Activated naive CD8-positive, alpha-beta T cell treated with anti-CD3 and anti-CD28 coated beads, Interleukin-2, amount 50 U/mL, for 16 hours (primary cell): ENCODE measurements around the gene KRT14.
"Not testable (repeated sequence)": the region's sequence is repeated elsewhere in the genome, so short reads cannot be mapped to it uniquely, and the experiment has no call there.

ENCODE experiments used
- DNase-seq: peaks from one replicate; pipeline ENCODE4 v3.0.0-alpha.2; 2020; ENCODE audit warnings: low read depth, low spot score

The KRT14 gene

DNA sequence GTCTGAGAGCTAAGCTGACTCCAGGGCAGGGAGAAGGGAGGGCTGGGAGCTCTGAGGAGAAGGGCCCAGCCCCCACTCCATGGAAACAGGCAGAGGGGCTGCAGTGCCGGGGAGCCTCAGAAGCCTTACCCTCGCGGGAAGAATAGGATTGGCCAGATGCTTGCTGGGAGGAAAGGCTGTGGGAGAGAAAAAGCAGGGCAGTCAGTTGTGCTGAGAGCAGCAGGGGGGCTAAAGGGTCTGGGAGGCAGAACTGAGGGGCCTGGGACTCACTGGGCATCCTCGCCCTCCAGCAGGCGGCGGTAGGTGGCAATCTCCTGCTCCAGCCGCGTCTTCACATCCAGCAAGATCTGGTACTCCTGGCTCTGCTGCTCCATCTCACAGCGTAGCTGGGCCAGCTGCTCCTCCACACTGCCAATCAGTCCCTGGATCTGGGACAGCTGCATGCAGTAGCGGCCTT is 23.4 kb upstream of the KRT14 start:
- not testable (repeated sequence) for DNase-seq

DNA sequence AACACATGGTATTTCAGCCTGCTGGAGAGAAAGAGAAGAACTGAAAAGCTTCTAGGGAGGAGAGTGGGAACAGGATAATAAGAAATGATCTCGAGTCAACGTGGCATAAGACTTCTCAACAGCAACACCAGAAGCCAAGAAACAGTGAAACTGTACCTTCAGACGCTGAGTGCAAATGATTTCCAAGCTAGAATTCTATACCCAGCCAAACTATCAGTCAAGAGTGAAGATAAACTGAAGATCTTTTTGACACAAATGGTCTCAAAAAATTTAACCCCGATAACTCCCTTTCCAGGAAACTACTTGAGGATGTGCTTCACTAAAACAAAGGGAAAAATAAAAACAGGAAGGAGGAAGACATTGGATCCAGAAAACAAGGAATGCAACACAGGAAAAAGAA is 20.2 kb upstream of the KRT14 start:
- DNase-seq: not testable (repeated sequence)

DNA sequence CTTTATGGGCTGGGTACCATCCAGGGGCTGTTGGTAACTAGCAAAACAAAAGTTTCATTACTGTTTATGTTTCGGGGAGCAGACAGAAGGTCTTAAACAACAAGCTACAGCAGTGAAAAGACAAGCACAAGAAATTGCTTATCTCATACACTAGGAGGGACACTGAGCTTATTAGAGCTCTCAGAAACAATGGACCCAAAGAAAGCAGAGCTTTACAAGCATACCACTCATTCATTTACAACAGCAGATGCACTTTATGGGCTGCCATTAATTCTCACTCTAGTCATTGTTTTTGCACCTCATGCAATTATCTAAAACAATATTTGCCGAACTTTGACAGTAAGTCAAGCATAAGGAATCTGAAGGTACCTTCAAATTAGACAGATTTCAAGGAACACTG is 15.8 kb upstream of the KRT14 start:
- no peak for DNase-seq

DNA sequence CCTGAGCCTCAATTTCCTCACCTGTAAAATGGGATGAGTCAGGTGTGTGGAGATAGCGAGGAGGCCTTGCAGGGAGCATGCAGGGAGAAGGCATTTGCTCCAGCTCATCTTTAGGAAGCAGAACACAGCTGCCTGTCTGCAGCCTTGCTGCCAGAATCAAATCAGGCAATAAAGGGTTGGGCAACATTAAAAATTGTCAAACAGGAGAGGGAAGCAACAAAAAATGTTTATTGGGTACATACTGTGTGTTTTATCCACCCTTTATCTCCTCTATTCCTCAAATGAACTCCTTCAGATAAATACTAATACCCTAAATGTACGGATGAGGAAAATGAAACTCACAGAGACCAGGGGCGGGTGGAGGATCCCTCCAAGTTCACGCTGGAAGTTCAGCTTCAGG is 13.6 kb upstream of the KRT14 start:
- no peak for DNase-seq

DNA sequence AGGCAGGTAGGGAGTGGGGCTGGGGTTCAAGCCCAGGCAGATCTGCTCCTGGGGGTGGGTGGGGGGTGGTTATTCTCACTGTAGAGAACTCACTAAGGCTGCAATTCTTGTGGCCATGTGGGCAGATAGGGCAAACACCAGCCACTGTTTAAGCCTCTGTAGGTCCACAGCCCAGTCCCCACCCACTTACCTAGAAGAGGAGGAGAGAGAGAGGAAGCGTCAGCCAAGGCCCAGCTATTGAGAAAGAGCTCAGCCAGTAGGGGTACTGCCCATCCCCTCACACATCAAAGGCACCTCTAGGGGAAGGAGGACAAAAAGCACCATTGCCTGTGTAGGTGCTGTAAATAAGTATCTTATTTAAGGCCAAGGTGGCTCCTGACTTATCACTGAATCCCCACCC is 13.0 kb upstream of the KRT14 start:
- no peak for DNase-seq

DNA sequence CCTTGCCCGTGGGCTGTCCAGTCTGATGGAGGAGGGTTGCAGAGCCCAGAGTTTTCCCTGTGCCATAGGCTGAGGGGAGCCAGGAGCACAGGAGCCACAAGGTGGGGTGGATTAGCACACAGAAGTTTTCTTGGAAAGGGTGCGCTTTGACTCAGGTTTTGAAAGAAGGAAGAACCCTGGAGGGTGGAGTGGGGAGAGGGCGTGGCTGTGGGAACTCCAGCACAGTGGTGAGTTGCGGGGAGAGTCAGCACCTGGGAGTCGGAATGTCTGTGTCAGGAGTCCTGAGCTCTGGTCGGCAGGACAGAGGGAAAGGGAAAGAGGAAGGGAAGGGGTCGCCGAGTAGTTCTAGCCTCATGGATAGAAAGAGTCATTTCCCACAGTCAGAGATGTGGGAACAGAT is 8.9 kb upstream of the KRT14 start:
- no peak for DNase-seq

DNA sequence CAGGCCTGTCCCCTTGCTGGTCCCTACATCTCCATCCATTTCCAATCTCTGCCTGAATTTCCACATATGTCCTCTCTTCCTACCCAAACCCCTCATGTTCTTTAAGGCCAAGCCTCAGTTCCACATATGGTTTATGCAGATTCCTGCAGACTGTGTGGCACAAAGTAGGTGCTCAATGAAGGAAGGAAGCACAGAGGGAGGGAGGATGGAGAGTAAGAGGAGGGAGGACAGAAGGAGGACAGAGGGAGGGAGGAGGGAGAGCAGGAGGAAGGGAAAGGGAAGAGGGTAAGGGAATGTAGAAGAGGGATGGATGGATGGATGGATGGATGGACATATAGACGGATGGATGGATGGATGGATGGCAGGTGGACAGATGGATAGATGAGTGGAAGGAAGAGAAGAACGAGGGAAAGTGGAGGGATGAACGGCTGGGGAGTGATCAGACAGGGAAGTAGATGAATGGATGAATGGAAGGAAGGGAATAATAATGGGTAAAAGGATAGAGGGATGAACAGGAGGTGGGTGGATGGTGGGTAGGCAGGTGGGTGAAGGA is 7.7 kb upstream of the KRT14 start:
- DNase-seq: no peak

DNA sequence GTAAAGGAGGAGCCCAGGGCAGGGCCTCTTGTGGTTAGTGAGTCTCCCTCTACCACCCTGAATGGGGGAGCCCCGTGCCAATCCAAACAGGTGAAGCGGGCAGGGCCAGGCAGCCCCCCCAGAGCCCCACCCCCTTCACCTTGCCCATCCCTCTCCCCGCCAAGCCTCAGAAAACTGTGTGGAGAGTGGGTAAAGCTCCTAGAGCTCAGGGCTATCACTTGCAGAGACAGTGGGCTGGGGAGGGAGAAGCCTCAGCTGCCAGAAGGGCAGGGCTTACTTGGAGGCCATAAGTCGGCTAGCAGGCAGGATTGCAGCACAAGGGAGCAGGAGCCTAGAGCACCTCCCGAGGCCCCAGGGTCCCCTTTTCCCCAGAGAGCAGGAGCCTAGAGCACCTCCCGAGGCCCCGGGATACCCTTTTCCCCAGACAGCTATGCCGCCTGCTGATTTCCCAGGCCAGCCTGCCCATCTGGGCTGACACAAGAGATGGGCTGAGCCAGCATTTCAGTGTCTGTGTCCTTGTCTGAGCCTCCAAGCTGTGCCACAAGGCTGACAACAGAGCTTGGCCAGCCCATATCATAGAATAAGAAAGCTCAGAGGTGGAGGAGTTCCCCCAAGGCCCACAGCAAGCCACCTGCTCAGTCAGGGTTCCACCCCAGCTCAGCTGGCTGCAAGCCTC is 6.7 kb upstream of the KRT14 start:
- no peak for DNase-seq

DNA sequence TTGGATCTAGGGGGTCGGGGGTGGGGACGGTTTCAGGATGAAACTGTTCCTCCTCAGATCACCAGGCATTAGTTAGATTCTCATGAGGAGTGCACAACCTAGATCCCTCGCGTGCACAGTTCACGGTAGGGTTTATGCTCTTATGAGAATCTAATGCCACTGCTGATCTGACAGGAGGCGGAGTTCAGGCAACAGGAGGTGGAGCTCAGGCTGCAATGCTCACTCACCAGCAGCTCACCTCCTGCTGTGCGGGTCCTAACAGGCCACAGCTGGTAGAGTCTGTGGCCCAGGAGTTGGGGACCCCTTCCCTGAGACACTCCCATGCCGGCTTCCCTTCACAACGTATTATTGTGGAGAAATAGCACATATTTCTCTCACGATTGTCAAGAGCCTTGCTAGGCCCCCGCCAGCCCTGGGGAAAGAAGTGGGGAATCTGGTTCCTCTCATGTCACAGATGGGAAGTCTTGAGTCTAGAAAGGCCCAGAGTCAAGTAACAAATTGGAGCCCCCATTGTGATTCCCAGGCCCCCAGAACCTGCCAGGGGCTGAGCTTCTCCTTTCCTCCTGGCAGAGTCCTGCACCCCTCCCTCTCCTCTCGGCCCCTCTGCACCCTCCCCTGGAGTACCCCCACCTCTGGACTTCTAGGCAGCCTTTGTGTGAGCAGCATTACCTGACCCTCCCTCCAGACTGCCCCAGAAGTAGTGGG is 6.1 kb upstream of the KRT14 start:
- DNase-seq: no peak

DNA sequence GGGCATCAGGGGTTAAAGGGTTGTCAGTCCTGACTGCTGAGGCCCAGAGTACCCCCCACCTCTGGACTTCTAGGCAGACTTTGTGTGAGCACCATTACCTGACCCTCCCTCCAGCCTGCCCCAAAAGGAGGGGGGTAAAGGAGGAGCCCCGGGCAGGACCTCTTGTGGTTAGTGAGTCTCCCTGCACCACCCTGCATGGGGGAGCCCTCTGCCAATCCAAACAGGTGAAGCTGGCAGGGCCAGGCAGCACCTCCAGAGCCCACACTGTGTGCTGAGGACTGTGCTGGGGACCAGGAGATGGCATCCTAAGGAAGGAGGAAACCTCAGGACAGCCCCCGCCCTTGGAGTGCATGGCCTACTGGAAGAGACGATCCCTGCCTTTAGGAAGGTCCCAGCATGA is 2.6 kb upstream of the KRT14 start:
- DNase-seq: no peak

DNA sequence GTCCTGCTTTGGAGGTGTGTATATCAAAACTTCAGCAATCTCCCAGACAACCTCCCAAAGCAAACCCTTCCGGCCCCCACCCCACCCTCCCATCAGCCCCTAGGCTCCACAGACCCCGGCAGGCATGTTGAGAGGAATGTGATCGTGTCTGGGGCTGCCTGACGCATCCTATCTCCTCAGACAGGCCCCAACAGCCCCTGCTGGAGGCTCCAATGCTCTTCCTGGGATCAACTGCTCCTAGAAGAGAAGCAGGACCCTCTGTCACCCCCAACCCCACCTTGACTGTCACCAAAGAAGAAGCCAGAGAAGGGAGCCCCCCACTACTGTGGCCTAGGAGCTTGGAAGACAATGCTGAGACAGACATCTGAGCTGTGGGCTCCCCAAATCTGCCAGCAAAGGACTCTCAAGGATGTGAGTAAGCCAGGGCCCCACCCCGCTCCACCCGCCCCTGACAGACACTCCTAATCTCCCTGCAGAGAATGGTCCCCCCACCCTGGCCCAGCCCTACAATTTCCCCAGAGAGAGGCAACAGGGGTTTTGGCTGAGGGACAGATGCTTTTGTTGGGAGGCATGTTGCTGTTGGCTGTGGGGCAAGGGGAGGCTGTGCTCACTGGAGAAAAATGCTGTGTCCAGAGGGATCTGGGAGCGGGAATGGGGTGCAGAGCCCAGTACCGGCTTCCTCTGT is 1.6 kb upstream of the KRT14 start:
- DNase-seq: no peak

DNA sequence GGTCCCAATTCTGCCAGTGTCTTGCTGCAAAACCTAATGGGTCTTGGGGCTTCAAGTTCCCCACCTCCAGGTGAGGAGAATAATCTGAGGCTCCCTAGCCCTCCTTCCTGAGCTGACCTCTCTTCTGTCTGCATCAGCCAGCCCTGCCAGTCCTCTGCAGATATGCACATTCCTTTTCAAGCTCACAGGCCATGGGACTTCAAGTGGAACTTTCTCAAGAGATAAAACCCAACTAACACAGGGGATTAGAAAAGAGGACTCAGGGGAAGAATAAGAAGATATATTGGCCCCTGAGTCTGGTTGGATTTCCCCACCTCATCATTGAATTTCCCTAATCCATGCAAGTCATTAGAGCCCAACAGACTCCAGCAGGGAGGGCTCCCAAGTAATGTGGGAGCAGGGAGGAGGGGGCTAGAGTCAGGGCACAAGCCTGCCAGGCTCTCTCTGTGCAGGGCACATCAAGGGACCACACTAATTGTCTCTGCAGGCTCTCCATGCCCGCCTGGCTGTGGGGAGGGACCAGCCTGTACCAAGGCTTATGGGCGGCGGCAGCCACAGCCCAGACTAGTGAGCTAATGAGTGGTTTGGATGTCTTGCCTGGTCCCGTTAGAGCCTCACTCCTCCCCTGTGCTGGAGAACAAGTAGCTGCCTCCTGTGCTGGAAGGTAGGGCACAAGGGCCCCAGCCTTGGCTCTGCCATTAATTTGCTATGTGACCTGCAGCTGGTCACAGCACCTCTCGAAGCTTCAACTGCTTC is 1.2 kb downstream of the KRT14 start:
- DNase-seq: no peak

DNA sequence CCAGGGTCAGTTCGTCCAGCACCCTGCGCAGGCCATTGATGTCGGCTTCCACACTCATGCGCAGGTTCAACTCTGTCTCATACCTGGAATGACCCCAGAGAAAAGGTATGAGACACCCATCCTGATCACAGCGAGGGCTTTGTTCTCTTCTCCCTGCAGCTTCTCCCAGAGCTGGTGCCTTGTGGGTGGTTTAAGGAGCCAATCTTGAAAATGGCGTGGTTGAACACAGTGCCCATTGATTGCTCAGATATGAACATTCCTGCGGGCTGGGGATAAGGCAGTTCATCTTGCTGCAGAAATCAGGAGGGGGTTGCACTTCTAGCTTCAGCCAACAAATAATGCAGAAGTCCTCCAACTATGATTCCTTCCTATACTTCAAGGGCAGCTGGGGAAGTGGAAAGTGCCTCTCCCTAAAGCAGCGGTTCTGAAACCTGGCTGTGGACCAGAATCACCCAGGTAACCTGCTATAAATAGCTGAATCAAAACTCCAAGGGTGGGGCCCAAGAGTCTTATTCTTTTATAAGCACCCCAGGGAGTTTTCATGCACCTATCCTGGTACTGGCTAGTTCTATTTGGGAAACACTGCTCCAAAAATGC is 2.3 kb downstream of the KRT14 start:
- not testable (repeated sequence) for DNase-seq

DNA sequence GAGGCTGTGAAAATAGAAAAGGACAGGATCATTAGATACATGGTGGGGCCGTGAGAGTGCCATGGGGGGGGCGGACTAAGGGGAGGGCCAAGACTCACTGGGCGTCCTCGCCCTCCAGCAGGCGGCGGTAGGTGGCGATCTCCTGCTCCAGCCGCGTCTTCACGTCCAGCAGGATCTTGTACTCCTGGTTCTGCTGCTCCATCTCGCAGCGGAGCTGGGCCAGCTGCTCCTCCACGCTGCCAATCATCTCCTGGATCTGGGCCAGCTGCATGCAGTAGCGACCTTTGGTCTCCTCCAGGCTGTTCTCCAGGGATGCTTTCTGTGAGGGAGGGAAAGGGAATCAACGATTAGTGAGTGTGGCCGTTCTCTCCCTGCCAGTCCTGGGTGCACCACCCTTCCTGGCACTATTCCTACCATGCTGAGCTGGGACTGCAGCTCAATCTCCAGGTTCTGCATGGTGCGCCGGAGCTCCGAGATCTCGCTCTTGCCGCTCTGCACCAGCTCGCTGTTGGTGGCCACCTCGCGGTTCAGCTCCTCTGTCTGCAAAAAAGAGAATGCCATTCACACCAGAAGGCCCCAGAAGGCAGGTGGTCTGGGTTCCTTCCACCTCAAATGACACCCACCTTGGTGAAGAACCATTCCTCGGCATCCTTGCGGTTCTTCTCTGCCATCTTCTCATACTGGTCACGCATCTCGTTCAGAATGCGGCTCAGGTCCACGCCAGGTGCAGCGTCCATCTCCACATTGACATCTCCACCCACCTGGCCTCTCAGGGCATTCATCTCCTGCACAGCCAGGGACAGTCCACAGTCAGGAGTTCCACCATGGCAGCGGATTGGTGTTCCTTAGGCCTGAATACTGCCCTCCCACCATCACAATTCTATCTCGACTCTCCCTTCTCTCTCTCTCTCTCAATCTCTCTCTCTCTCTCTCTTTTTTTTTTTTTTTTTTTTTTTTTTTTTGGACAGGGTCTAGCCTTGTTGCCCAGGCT is 3.3 kb downstream of the KRT14 start:
- DNase-seq: no peak

DNA sequence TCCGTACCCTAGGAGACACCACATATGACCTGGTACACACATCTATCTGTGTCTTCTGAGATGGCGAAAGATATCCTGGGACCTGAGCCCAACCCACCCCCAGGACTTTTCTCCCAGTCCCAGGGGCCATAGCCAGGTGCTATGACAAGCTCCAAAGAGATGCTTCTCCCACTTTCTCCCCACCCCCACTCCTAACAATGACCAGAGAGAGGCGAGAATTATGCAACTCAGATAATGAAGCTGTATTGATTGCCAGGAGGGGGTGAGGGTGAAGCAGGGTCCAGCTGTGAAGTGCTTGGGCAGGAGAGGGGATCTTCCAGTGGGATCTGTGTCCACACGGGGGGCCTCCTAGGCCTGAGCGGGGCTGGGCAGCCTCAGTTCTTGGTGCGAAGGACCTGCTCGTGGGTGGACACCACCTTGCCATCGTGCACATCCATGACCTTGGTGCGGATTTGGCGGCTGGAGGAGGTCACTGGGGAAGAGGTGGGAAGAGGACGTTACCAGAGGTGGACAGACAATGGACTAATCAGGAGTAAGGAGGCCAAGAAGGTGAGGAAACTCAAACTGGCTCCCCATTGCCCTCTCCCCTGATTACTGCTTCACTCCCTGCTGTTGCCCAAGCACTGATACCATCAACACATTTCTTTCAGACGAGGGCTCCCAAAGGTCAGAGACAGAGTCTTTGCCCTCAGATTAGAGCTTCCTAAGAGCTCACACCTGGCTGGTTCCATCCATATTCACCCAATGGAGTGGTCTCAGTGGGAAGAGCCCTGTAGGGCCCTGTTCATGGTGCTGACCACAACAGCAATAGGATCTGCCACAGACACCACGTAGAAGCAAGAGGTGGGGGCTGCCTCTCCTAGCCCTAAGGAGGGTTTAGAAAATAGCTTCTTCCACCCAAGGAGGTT is 4.4 kb downstream of the KRT14 start:
- not testable (repeated sequence) for DNase-seq

DNA sequence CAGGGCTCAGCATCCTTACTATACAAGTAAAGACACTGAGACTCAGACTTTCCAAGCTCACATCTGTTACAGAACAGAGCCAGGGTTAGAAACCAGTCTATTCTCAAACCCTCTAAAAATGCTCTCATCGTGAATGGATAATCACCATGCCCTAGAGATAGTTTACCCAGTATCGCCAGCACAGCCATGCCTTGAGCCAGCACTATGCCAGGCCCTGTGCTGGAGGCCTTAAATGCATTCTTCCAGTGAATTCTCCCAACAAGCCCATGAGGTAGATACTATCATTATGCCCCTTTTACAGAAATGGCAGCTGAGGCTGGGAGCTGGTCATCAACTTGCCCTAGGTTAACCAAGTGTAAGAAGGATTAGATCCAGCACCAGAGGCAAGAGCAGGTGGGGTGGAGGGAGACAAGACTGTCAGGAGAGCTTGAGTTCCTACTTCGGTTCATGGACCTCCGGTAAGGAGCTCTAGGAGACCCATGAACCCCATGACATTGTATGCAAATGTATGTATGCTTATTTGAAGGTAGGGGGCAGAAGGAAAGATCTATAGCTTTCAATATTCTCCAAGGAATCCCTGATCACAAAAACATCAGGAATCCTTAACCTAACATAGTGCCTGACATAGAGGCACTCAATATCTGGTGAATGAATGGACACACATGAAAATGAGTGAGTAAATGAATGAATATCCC is 5.2 kb downstream of the KRT14 start:
- DNase-seq: no peak

DNA sequence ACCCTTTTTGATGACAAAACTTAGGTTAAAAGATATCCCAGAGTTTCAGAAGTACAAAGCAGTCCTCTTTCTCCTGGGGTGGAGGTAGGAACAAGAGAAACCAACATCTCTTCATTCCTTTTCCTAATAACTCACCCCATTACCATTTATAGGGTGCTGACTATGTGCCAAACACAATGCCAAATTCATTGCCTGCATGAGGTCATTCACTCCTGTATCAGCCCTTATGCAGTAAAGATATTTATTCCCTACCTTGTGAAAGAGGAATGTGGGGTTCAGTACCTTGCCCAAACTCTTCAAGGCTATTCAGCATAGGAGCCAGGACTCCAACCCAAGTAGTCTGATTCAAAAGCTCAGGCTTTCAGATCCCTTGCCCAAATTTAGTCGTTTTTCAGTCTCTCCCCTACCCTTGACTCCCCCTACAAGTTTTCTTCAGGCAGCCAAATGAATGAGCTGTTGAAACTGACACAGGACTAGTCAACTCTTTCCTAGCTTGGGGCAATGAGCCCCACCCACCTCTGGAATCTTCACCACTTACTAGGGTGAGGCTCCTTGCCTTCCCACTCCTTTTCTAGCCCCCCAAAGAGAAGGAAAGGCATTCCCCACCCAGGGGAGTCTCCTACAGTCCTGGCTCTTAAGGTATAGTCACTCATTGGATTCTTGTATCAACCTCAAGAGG is 5.9 kb downstream of the KRT14 start:
- no peak for DNase-seq

DNA sequence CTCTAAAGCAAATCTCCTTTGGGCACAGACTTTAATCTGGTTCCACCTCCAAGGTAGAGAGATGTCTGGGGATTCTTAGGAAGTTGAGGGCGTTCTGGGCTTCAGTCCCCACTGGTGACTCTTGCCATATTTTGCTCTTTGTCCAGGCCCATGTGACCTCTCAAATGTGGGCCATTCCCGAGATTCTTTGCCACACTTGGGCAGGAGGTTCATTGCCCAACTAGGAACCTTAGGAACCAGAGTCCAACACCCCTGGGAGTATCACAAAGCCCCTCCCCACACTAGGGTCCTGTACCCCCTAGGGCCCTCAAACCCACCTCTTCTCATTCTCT is 6.5 kb downstream of the KRT14 start:
- DNase-seq: no peak
